Activated T-cell treated with anti-CD3 and anti-CD28 coated beads for 1 hour (primary cell): Measurements from ENCODE around the gene GALNS.
"Not testable (repeated sequence)": the region's sequence is repeated elsewhere in the genome, so short reads cannot be mapped to it uniquely, and the experiment has no call there.

Experiments
- DNase-seq: peaks from one replicate; pipeline ENCODE4 v3.0.0-alpha.2; 2020; ENCODE audit warnings: low read depth

GALNS gene

GRCh38 chr16:88856828-88857727 lies at the start of gene GALNS, which contains the start of gene TRAPPC2L:
Gene GALNS (minus strand): TSS chr16:88856947. CDS start chr16:88856877, 70 bp downstream.
Gene TRAPPC2L (plus strand): TSS chr16:88857127. CDS start chr16:88857151, 24 bp downstream.
- DNase-seq: peak; percentile 99

- DNase-seq: no peak
Measured at GRCh38 chr16:88906020-88906419, 49.3 kb upstream of the GALNS start.

- no peak for DNase-seq
Measured at GRCh38 chr16:88905563-88905962, 48.8 kb upstream of the GALNS start.

- DNase-seq: no peak
Measured at GRCh38 chr16:88904676-88905365, 48.1 kb upstream of the GALNS start.

GRCh38 chr16:88903267-88903666 lies 46.5 kb upstream of the GALNS start:
- no peak for DNase-seq

- no peak for DNase-seq
Measured at GRCh38 chr16:88902744-88903143, 46.0 kb upstream of the GALNS start.

- DNase-seq: no peak
Measured at GRCh38 chr16:88901718-88902337, 45.1 kb upstream of the GALNS start.

- DNase-seq: no peak
Measured at GRCh38 chr16:88900662-88901052, 43.9 kb upstream of the GALNS start.

- no peak for DNase-seq
Measured at GRCh38 chr16:88899901-88900661, 43.3 kb upstream of the GALNS start.

GRCh38 chr16:88897696-88898425 lies 41.1 kb upstream of the GALNS start:
- no peak for DNase-seq

GRCh38 chr16:88896238-88897070 lies 39.7 kb upstream of the GALNS start:
- no peak for DNase-seq

- DNase-seq: no peak
Measured at GRCh38 chr16:88895335-88895734, 38.6 kb upstream of the GALNS start.

GRCh38 chr16:88894681-88895300 lies 38.0 kb upstream of the GALNS start:
- DNase-seq: no peak

- not testable (repeated sequence) for DNase-seq
Measured at GRCh38 chr16:88894266-88894665, 37.5 kb upstream of the GALNS start.

- DNase-seq: no peak
Measured at GRCh38 chr16:88893127-88893968, 36.6 kb upstream of the GALNS start.

- DNase-seq: no peak
Measured at GRCh38 chr16:88892065-88892464, 35.3 kb upstream of the GALNS start.

GRCh38 chr16:88891083-88891482 lies 34.3 kb upstream of the GALNS start:
- DNase-seq: no peak

- DNase-seq: not testable (repeated sequence)
Measured at GRCh38 chr16:88889702-88890352, 33.1 kb upstream of the GALNS start.
